HuH-7.5 (cell line): Measurements from ENCODE around the gene MCM7.
"Not testable (repeated sequence)": the region's sequence is repeated elsewhere in the genome, so short reads cannot be mapped to it uniquely, and the experiment has no call there.

Experiments used
- DNase-seq: peaks from one replicate; pipeline ENCODE4 v3.0.0; 2011; ENCODE audit warnings: low spot score

MCM7 gene

DNA sequence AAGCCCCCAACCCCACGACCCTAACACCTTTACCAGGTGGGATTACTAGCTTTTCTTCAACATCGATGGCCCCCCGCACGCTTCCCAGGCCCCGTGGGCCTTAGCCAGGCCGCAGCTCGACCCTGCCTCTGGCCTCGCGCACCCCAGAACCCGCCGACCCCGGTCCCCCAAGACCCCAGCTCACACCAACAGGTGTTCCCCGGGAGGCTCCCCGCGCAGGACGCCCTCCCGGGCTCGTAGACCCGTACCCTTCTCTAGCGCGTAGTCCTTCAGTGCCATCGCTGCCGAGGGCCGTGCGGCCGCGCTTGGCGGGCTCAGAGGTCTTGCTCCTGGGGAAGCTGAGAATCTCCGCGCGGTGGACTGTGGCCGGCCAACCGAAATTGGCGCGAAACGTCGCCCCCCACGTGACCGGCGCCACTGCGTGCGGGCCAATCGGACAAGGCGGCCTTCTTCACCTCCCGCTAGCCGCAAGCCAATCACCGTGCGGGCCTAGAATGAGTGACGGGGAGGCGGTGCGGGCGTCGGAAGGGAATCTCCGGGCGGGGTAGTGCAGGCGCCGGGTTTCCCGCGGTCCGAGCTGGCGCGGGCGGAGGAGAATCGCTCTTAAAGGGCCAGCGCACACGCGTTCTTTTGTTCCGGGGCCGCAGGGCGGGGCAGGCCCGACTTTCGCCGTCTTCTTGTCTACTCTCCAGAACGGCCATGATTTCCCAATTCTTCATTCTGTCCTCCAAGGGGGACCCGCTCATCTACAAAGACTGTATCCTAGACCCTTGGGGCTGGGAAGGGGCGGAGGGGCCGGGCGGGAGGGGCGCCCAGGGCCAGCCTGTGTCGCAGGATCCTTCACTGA lies at the start of gene MCM7, which contains the start of gene AP4M1:
TSS of gene MCM7 (minus strand) at position 382 of the 847 bp plus-strand sequence. CDS start at position 279, 103 bp downstream.
TSS of gene AP4M1 (plus strand) at position 628 of the 847 bp plus-strand sequence. CDS start at position 700, 72 bp downstream.
- peak; percentile 98 for DNase-seq

GRCh38 chr7:100148559-100149328 lies 47.5 kb upstream of the MCM7 start, which contains the start of gene LAMTOR4:
Gene LAMTOR4, plus strand, starts transcription at chr7:100148918. Its CDS starts 55 bp downstream, at chr7:100148973.
- peak; percentile 96 for DNase-seq

DNA sequence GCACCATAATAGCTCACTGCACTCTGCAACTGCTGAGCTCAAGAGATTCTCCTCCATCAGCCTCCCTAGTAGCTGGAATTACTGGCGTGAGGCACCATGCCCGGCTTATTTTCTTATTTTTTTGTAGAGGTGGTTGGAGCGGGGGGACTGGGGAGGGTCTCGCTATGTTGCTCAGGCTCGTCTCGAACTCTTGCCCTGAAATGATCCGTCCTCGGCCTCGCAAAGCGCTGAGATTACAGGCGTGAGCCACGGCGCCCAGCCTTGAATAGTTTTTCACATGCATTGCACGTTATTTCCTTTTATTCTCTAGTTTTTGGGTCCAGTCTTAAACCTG lies 47.0 kb upstream of the MCM7 start:
- DNase-seq: no peak

DNA sequence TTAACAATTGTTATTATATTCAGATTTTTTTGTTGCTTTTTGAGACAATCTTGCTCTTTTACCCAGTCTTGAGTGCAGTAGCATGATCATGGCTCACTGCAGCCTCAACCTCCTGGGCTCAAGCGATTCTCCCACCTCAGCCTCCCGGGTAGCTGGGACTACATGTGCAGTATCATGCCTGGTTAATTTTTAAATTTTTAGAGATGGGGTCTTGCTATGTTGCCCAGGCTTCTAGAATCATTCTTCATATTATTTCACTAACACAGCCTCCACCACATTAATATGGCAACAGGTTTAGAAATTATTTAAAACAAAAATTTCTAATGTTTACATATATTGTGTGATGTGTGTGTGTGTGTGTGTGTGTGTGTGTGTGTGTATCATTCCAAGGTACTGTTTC lies 46.1 kb upstream of the MCM7 start:
- DNase-seq: no peak

- not testable (repeated sequence) for DNase-seq
These were observed 45.2 kb upstream of the MCM7 start for GRCh38 chr7:100146350-100146749.

GRCh38 chr7:100142461-100142860 lies 41.3 kb upstream of the MCM7 start:
- DNase-seq: no peak

- no peak for DNase-seq
These were observed 40.4 kb upstream of the MCM7 start for GRCh38 chr7:100141555-100141949.

DNA sequence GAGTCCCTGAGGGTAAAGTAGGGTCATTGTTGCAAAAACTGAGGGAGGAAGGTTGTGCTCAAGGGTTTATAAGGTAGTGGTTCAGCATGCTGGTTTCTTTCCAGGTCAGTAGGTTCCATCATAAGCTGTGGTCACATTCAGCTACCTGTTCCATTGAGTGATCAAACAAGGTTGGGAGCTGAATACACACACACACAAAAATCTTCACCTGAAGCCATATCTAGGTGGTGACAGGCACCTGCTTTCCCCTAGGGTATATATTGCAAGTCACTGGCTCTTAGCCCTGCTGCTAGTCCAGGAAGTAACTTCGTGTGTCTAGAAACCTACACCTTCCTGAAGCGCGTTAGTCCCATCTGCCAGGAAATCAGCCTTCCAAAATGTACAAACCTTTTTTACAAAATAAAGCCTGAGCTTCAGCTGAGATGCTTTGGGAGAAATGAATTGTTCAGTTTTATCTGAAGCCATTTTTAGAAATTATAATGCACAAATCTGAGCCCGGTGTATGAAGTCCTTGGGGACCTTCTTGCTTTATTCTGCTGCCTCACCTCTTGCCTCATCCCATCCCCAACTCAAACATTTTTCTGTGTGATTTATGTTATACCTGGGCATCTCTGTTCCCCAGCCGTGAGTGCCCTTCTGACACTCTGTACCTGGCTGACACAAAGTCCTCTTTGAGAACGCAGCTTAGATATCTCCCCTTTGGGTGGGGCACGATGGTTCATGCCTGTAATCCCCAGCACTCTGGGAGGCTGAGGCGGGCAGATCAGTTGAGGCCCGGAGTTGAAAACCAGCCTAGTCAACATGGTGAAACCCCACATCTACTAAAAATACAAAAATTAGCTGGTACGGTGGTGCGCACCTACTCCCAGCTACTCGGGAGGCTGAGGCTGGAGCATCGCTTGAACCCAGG lies 36.9 kb upstream of the MCM7 start:
- DNase-seq: no peak

DNA sequence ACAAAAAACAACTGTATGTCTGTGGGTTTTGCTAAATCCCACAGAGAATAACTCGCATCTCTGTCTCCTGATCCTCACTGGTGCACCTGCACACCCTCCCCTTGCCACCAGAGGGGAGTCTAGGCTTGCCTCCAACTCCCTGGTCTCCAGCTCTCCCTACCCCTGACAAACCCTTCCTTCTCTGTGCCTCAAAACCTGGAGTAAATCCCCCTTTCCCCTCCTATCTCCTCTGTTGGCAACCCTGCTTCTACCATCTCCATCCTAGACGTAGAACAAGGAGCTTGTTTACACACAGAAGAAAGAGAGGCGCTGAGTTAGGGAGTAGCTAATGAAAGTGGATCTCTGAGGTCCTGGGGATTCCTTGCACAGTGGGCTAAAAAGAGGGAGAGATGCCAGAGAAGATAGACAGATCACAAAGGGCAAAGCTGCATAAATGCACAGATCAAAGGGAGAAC lies 31.5 kb upstream of the MCM7 start:
- peak; percentile 81 for DNase-seq

- no peak for DNase-seq
These were observed 30.9 kb upstream of the MCM7 start for GRCh38 chr7:100132126-100132525.

DNA sequence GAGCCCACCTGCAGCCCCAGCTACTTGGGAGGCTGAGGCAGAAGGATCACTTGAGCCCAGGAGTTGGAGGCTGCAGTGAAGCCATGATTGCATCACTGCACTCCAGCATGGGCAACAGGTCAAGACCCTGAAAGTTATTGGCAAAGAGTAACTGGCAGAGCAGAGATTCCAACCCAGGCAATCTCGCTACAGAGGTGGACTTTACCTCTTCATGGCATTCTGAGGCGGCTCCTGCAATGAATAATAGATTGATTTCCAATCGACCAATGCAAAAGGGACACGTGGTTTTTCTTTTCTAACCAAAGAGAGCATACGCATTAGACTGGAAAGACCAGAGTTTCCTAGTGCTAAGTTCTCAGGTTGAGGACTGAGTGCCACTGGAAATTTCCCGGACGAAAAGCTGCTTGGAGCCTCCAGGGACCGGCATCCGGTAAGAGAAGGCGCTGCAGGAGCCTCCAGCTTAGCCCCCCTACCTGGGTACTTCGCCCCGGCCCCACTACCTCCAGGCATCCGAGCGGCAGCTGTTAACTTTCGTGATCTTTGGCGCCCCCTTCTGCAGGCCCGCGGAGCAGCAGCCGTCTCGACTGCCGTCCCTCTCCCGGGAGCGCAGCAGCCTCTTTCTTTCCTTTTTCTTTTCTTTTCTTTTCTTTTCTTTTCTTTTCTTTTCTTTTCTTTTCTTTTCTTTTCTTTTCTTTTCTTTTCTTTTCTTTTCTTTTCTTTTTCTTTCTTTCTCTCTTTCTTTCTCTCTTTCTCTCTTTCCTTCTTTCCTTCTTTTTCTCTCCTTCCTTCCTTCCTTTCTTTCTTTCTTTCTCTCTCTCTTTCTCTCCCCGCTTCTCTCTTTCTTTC lies 29.6 kb upstream of the MCM7 start:
- peak; percentile 84 for DNase-seq

- DNase-seq: not testable (repeated sequence)
These were observed 29.0 kb upstream of the MCM7 start for GRCh38 chr7:100130220-100130607.

- no peak for DNase-seq
These were observed 27.4 kb upstream of the MCM7 start for GRCh38 chr7:100128637-100128963.

- no peak for DNase-seq
These were observed 26.9 kb upstream of the MCM7 start for GRCh38 chr7:100127866-100128636.

DNA sequence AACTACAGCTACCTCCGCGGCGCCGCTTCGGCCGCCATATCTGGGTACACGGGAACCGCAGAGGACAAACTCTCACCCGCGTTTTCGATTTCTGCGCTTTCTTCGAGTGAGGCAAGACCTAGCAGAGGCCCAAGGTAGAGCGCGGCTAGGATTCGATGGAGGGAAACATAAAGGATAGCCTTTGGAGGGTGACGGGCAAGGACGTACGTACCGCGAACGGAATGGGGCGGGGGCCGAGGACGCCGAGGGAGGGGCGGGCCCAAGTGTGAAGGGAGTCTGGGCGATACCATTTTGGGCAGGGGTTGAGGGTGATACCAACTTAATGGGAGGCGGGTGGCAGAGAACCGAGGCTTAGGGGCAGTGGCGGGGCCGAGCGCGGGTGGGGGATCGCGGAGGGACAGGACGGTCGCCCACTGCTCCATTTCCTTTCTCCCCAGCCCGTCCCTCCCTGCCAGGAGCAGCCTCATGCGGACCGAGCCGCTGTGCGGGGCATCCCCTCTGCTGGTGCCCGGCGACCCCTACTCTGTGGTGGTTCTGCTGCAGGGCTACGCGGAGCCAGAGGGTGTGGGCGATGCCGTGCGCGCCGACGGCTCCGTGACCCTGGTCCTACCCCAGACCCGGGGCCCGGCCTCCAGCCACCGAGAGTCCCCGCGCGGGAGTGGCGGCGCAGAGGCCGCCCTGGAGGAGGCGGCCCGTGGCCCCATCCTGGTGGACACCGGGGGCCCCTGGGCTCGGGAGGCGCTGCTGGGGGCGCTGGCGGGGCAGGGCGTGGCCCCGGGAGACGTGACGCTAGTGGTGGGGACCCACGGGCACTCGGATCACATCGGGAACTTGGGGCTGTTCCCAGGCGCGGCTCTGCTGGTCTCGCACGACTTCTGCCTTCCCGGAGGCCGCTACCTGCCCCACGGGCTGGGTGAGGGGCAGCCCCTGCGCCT lies 26.0 kb upstream of the MCM7 start, which contains the start of gene MBLAC1:
TSS of gene MBLAC1 (plus strand) at position 37 of the 935 bp plus-strand sequence. CDS start at position 466, 429 bp downstream.
- peak; percentile 88 for DNase-seq

DNA sequence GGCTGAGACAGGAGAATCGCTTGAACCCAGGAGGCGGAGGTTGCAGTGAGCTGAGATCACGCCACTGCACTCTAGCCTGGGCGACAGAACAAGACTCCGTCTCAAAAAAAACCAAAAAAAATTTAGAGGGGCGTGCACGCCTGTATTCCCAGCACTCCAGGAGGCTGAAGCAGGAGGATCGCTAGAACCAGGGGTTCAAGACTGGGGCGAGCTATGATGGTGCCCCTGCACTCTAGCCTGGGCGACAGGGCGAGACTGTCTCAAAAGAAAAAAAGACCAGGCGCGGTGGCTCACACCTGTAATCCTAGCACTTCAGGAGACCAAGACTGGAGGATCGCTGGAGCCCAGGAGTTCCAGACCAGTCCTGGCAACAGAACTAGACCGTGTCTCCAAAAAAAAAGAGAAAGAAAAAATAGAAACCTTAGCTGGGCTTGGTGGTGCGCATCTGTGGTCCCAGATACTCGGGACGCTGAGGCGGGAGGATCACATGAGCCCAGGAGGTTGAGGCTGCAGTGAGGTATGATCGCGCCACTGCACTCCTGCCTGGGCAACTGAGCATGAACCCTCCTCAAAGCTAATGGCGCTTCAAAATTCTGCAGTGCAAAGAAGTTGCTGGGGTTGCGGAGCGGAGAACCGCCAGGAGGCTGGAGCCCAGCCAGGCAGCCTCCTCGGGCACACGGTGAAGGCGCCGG lies 25.2 kb upstream of the MCM7 start:
- no peak for DNase-seq

- DNase-seq: no peak
These were observed 23.4 kb upstream of the MCM7 start for GRCh38 chr7:100124301-100125230.
